K562 (cell line): Measurements from ENCODE around the gene MYO1D. TPM values are rescaled to one million over a fixed set of nuclear protein-coding genes. Genes with fewer than 3 reads are reported as not detected.

Experiments
- ATAC-seq: fragments of 200-7000 bp; cut with Tn5 transposase; 3 replicates; pipeline ENCODE4 v1.9.1; 2020; ENCODE audit warnings: moderate library complexity
- BruUV-seq: library from RNA; stranded (reverse); fragments of 400-500 nt; replicated peaks from 2 replicates; lab custom pipeline; 2021; lab: Mats Ljungman, UMichigan
- CTCF ChIA-PET: fragments of 300-600 bp; formaldehyde crosslinking; extraction: SDS; loops from one replicate; lab custom pipeline; 2021; ENCODE audit warnings: low intra/inter-chr PET ratio; lab: Yijun Ruan, JAX
- POLR2A ChIA-PET: fragments of 300-600, 350-650 bp; sonication (Branson Sonifier 250); formaldehyde crosslinking; extraction: SDS; loops from one replicate; lab custom pipeline; 2021; ENCODE audit warnings: antibody characterized with exemption, inconsistent platforms; lab: Yijun Ruan, JAX
- DNase-seq, 4 experiments: peaks; one replicate each; pipeline versions ENCODE4 v3.0.0 to v3.0.0-alpha.2; 2011 to 2018; ENCODE audit warnings: low spot score in 3 of 4, mixed read lengths in 3 of 4; ENCODE audit errors: extremely low read depth in 1 of 4
- FAIRE-seq: peaks from 2 replicates; lab custom pipeline; 2011; peaks lifted over from hg19 to GRCh38; lab: Jason Lieb, UNC
- H2AFZ ChIP-seq: 2 replicates; pipeline ENCODE4 v1.6.0; 2011; ENCODE audit warnings: low read depth, low read length, control low read depth, inconsistent platforms
- H3K27ac ChIP-seq: fragments of 200-600 bp; 3 replicates; pipeline ENCODE4 v1.8.0; 2011; ENCODE audit warnings: low read depth, mild to moderate bottlenecking, control low read depth, inconsistent platforms, low read length, moderate library complexity, mixed read lengths; ENCODE audit errors: extremely low read depth
- H3K27me3 ChIP-seq, 2 experiments: fragments of 300-600 bp in 1 of 2; 2 replicates in 1 of 2; 3 replicates in 1 of 2; pipeline versions ENCODE4 v1.6.0 to v1.8.0; 2011; ENCODE audit warnings: inconsistent platforms in 2 of 2, low read length in 2 of 2, mild to moderate bottlenecking in 1 of 2, mixed read lengths in 1 of 2, moderate library complexity in 1 of 2; ENCODE audit not compliant: control insufficient read depth in 2 of 2, insufficient read depth in 2 of 2
- H3K36me3 ChIP-seq: fragments of 300-600 bp; 3 replicates; pipeline ENCODE4 v1.8.0; 2011; ENCODE audit warnings: mild to moderate bottlenecking, low read length, inconsistent platforms; ENCODE audit not compliant: control insufficient read depth, insufficient read depth
- H3K4me1 ChIP-seq, 2 experiments: fragments of 200-600 bp in 1 of 2; replicated peaks in 1 of 2; 2 replicates in 1 of 2; 3 replicates in 1 of 2; pipeline versions ENCODE4 v1.5.1 to v1.8.0; 2011; ENCODE audit warnings: inconsistent platforms in 2 of 2, low read length in 2 of 2, mild to moderate bottlenecking in 1 of 2, mixed read lengths in 1 of 2, moderate library complexity in 1 of 2; ENCODE audit not compliant: control insufficient read depth in 2 of 2, insufficient read depth in 2 of 2
- H3K4me2 ChIP-seq: 2 replicates; pipeline ENCODE4 v1.6.1; 2011; ENCODE audit warnings: low read length, control low read depth, inconsistent platforms, mixed read lengths; ENCODE audit not compliant: insufficient read depth
- H3K4me3 ChIP-seq: fragments of 200-600 bp; sonication (generic), shearing (Covaris generic); 2 replicates; pipeline ENCODE4 v1.5.1; 2016; ENCODE audit warnings: control low read depth, inconsistent platforms
- H3K79me2 ChIP-seq: fragments of 200-600 bp; 3 replicates; pipeline ENCODE4 v1.8.0; 2011; ENCODE audit warnings: low read length, inconsistent platforms; ENCODE audit not compliant: control insufficient read depth, insufficient read depth
- H3K9ac ChIP-seq, 2 experiments: 2 replicates each; pipeline versions ENCODE4 v1.6.0 to v1.6.1; 2011; ENCODE audit warnings: low read depth in 2 of 2, low read length in 2 of 2, control low read depth in 1 of 2, inconsistent platforms in 1 of 2, mild to moderate bottlenecking in 1 of 2, mixed read lengths in 1 of 2; ENCODE audit not compliant: insufficient read depth in 1 of 2
- H3K9me1 ChIP-seq: one replicate; pipeline ENCODE4 v1.6.0; 2011; ENCODE audit warnings: inconsistent platforms, mild to moderate bottlenecking, low read length, moderate library complexity; ENCODE audit not compliant: control insufficient read depth, insufficient read depth
- H3K9me3 ChIP-seq: replicated peaks from 2 replicates; pipeline ENCODE4 v1.5.1; 2011; ENCODE audit warnings: low read depth, low read length, inconsistent platforms; ENCODE audit not compliant: control insufficient read depth, insufficient read depth
- H4K20me1 ChIP-seq: replicated peaks from 2 replicates; pipeline ENCODE4 v1.6.1; 2011; ENCODE audit warnings: low read length, inconsistent platforms, mixed read lengths; ENCODE audit not compliant: control insufficient read depth, insufficient read depth
- SRSF9 ChIP-seq: fragments of 200-400 bp; formaldehyde crosslinking; IDR thresholded peaks from 2 replicates; pipeline ENCODE4 v1.6.1; 2017; ENCODE audit warnings: low read depth, low read length, borderline replicate concordance
- ZBED1 ChIP-seq: IDR thresholded peaks from 2 replicates; pipeline ENCODE4 v1.6.1; 2014
- ZKSCAN3 ChIP-seq: fragments of 250-450 bp; sonication (Bioruptor Pico); IDR thresholded peaks from 2 replicates; pipeline ENCODE4 v1.4.0; 2020
- ZNF696 ChIP-seq: fragments of 250-450 bp; sonication (Bioruptor Pico); conservative IDR thresholded peaks from 2 replicates; pipeline ENCODE4 v1.4.0; 2020; ENCODE audit warnings: mild to moderate bottlenecking, moderate library complexity
- ZNF780A ChIP-seq: fragments of 250-450 bp; sonication (Bioruptor Pico); IDR thresholded peaks from 2 replicates; pipeline ENCODE4 v1.5.0; 2021; ENCODE audit warnings: mild to moderate bottlenecking
- WGBS: fragments of 100-300 bp; shearing (Covaris generic); methylation state at CpG from one replicate; pipeline ENCODE4 v1.1.6; 2016; ENCODE audit warnings: low coverage, mixed read lengths; ENCODE audit not compliant: insufficient coverage; ENCODE audit errors: missing lambda C conversion rate; 5-methylcytosine and 5-hydroxymethylcytosine counted together
- in situ Hi-C: fragments of 300-500 bp; cut with MboI; formaldehyde crosslinking; loops from 4 replicates; pipeline ENCODE4 v1.15.0; 2018; ENCODE audit warnings: inconsistent platforms, mixed read lengths
- intact Hi-C: fragments of 100-400 bp; cut with micrococcal nuclease; formaldehyde crosslinking; loops from 2 replicates; pipeline ENCODE4 v1.14.2; 2022
- polyA plus RNA-seq, 8 experiments: library from polyadenylated mRNA; depleted of rRNA in 4 of 8; stranded (reverse) in 5 of 8; unstranded in 3 of 8; fragments of >200 nt; fragmentation: Nextera tagmentation in 2 of 8; fragmentation: Illumina TruSeq in 1 of 8; extraction: Ambion mirVana in 2 of 8; extraction: Trizol in 1 of 8; gene quantifications; 2 replicates each; pipeline versions ENCODE4 v1.2.1 to v1.2.3, GENCODE V29; 2011 to 2014; ENCODE audit warnings: inconsistent platforms in 1 of 8, missing spikeins in 1 of 8
- total RNA-seq, 7 experiments: library from RNA; depleted of rRNA in 6 of 7; stranded (reverse); fragments of >200 nt in 6 of 7; fragmentation: Illumina TruSeq in 2 of 7; extraction: Trizol in 2 of 7; gene quantifications; 2 replicates each; pipeline versions ENCODE4 v1.2.1 to v1.2.3, GENCODE V29; 2011 to 2021; ENCODE audit warnings: low replicate concordance in 1 of 7
- TF ChIP-seq, protein P1 (sequence below): fragments of 450-650 bp; IDR thresholded peaks from 2 replicates; pipeline ENCODE4 v1.6.1; 2014; ENCODE audit warnings: low read depth, mild to moderate bottlenecking, moderate library complexity, borderline replicate concordance
- TF ChIP-seq, protein P2 (sequence below): sonication (generic); formaldehyde crosslinking; IDR thresholded peaks from 2 replicates; pipeline ENCODE4 v1.8.1; 2022; ENCODE audit warnings: missing genetic modification reagents

Gene MYO1D
- total and polyA plus RNA-seq, 9 of the 15 experiments (the other 6 are each of a cell fraction or from before 2014, with no cell fraction given), result 2.1 to 71.2 (median 45.4) TPM

- no peaks in the 10 kb centered on the region for H3K9me3 ChIP-seq
- ChIA-PET CTCF (no interaction called here), POLR2A (no interaction called here)
- H3K4me2 ChIP-seq, result no peak overlapping the region
- ATAC-seq (no peak), DNase-seq (no peak), FAIRE-seq (no peak)
- in situ Hi-C loops (no loop called here), intact Hi-C loops (no loop called here)
- H3K9me1 ChIP-seq, result no peaks in the 10 kb centered on the region
- H3K36me3 ChIP-seq, result no peaks in the 10 kb centered on the region; the same call in 2 of the 3 replicates
- no peaks in the 10 kb centered on the region for H3K4me1 ChIP-seq
- BruUV-seq, result no TSS peak
- no peaks in the 10 kb centered on the region for H3K79me2 ChIP-seq
- TF ChIP-seq SRSF9 (no peak), ZKSCAN3 (CRISPR knock-in tag) (no peak), ZNF696 (CRISPR knock-in tag) (no peak), ZBED1 (no peak), ZNF780A (CRISPR knock-in tag) (no peak)
- TF ChIP-seq, protein P1, sequence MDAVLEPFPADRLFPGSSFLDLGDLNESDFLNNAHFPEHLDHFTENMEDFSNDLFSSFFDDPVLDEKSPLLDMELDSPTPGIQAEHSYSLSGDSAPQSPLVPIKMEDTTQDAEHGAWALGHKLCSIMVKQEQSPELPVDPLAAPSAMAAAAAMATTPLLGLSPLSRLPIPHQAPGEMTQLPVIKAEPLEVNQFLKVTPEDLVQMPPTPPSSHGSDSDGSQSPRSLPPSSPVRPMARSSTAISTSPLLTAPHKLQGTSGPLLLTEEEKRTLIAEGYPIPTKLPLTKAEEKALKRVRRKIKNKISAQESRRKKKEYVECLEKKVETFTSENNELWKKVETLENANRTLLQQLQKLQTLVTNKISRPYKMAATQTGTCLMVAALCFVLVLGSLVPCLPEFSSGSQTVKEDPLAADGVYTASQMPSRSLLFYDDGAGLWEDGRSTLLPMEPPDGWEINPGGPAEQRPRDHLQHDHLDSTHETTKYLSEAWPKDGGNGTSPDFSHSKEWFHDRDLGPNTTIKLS, result no peak
- TF ChIP-seq, protein P2, sequence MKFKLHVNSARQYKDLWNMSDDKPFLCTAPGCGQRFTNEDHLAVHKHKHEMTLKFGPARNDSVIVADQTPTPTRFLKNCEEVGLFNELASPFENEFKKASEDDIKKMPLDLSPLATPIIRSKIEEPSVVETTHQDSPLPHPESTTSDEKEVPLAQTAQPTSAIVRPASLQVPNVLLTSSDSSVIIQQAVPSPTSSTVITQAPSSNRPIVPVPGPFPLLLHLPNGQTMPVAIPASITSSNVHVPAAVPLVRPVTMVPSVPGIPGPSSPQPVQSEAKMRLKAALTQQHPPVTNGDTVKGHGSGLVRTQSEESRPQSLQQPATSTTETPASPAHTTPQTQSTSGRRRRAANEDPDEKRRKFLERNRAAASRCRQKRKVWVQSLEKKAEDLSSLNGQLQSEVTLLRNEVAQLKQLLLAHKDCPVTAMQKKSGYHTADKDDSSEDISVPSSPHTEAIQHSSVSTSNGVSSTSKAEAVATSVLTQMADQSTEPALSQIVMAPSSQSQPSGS (CRISPR knock-in tag), result no peak
- H3K9ac ChIP-seq, result no peak overlapping the region
- no peaks in the 10 kb centered on the region for H3K27me3 ChIP-seq
- no peaks in the 10 kb centered on the region for H4K20me1 ChIP-seq
- H3K4me3 ChIP-seq, result no peak overlapping the region
- H3K27ac ChIP-seq, result no peak overlapping the region
- no peak overlapping the region for H2AFZ ChIP-seq
- WGBS, result 56% methylated on average over 4 of the region's 5 CpGs
Measured at GRCh38 chr17:32566303-32566702, 310.6 kb downstream of the MYO1D start.
